ENCODE measurements around the gene PDE1C. TPM values are rescaled to one million over a fixed set of nuclear protein-coding genes. Genes with fewer than 3 reads are reported as not detected.

PDE1C gene
- total and polyA plus RNA-seq, 2 donors (not counting 1 experiment from before 2014, with no cell fraction given), result 0.52 TPM; not detected in 1

DNA sequence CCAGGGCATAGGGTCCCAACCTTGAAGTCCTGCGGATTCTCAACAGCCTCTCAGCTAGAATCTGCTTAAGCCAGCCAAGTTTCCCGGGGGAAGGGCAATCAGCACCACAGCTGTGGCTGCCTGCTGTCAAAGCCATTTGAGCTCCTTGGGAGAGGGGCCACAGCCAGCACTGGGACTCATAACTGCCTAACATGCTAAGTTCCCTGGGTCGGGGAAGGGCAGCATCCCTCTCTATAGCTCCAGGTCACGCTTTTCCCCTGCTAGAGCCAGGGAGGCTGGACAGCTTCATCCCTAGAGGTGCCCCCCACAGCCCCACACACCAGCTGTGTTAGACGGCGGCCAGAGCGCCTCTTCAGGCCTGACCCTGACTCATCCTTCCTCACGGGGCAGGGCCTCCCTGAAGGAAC, 49.6 kb upstream of the PDE1C start:
- ATAC-seq (ENCODE audit: low read depth) (no peak), DNase-seq (no peak)
- intact Hi-C loops (cut with micrococcal nuclease), result no loop called here
- H3K27ac Mint-ChIP-seq, result no peak overlapping the region
- H3K9me3 Mint-ChIP-seq (ENCODE audit: insufficient read depth), result peaks cover 3% of the 10 kb centered on the region
- no peaks in the 10 kb centered on the region for H3K36me3 ChIP-seq (replicated peaks in 1 of 2; ENCODE audit: control extremely low read depth in 1 of 2, control insufficient read depth in 1 of 2, extremely low read depth in 1 of 2, insufficient read depth in 2 of 2, low read length in 1 of 2)
- no peaks in the 10 kb centered on the region for H3K4me1 ChIP-seq (ENCODE audit: control insufficient read depth in 2 of 2, insufficient read depth in 2 of 2, low read length in 2 of 2)
- no peak overlapping the region for H2AFZ ChIP-seq (ENCODE audit: insufficient read depth, low read depth, low read length, poor library complexity, severe bottlenecking)
- WGBS (ENCODE audit: insufficient coverage), result 90% methylated on average over 8 of the region's 8 CpGs
- peaks cover 0 to 4% (median 0%) of the 10 kb centered on the region in 4 experiments for H3K27me3 ChIP-seq (replicated peaks in 1 of 4; ENCODE audit: control extremely low read depth in 1 of 4, control insufficient read depth in 3 of 4, insufficient read depth in 4 of 4, low read length in 3 of 4)
- no peak overlapping the region for H3K4me3 ChIP-seq (ENCODE audit: control extremely low read depth in 1 of 5, extremely low read depth in 1 of 5, insufficient read depth in 1 of 5, low read depth in 2 of 5, low read length in 4 of 5)
- H3K4me3 Mint-ChIP-seq, result no peak overlapping the region
- peaks cover 0 to 8% (median 0%) of the 10 kb centered on the region in 3 donors for H3K9me3 ChIP-seq (ENCODE audit: control extremely low read depth in 1 of 3, control insufficient read depth in 2 of 3, insufficient read depth in 1 of 3, low read length in 2 of 3)
- no peaks in the 10 kb centered on the region for H3K27me3 Mint-ChIP-seq
- H3K79me2 ChIP-seq (ENCODE audit: control insufficient read depth, insufficient read depth, low read length), result no peaks in the 10 kb centered on the region
- no peaks in the 10 kb centered on the region for H4K20me1 ChIP-seq (ENCODE audit: control insufficient read depth, insufficient read depth, low read length, poor library complexity, severe bottlenecking)
- H3K4me2 ChIP-seq (replicated peaks; ENCODE audit: low read depth, low read length, poor library complexity, severe bottlenecking), result no peak overlapping the region
- H3K4me1 Mint-ChIP-seq, result no peaks in the 10 kb centered on the region
- no peak for TF ChIP-seq CTCF (IDR thresholded peaks at IDR 0.05)
- no peak for TF ChIP-seq EZH2 (IDR thresholded peaks at IDR 0.05; ENCODE audit: borderline replicate concordance, insufficient read depth, low read depth, low read length, poor library complexity, severe bottlenecking)
- POLR2A ChIA-PET, result no interaction called here
- CTCF ChIA-PET, result no interaction called here
- no peak overlapping the region for H3K27ac ChIP-seq (ENCODE audit: low read length in 2 of 2)
- no peak overlapping the region for H3K9ac ChIP-seq (ENCODE audit: low read length)

- H3K4me2 ChIP-seq (replicated peaks; ENCODE audit: low read depth, low read length, poor library complexity, severe bottlenecking), result no peak overlapping the region
- no peak for DNase-seq
- no peak overlapping the region for H3K27ac ChIP-seq (ENCODE audit: low read length in 2 of 2)
- Mint-ChIP-seq H3K27ac (no peak overlapping the region), H3K4me3 (no peak overlapping the region), H3K4me1 (no peaks in the 10 kb centered on the region), H3K9me3 (ENCODE audit: insufficient read depth) (no peaks in the 10 kb centered on the region), H3K27me3 (no peaks in the 10 kb centered on the region)
- H3K79me2 ChIP-seq (ENCODE audit: control insufficient read depth, insufficient read depth, low read length), result no peaks in the 10 kb centered on the region
- no peak for ATAC-seq (ENCODE audit: low read depth)
- ChIA-PET CTCF (no interaction called here), POLR2A (no interaction called here)
- H3K4me1 ChIP-seq (ENCODE audit: control insufficient read depth in 2 of 2, insufficient read depth in 2 of 2, low read length in 2 of 2), result no peaks in the 10 kb centered on the region
- H2AFZ ChIP-seq (ENCODE audit: insufficient read depth, low read depth, low read length, poor library complexity, severe bottlenecking), result no peak overlapping the region
- no peak overlapping the region for H3K9ac ChIP-seq (ENCODE audit: low read length)
- intact Hi-C loops (cut with micrococcal nuclease), result no loop called here
- no peaks in the 10 kb centered on the region for H3K36me3 ChIP-seq (replicated peaks in 1 of 2; ENCODE audit: control extremely low read depth in 1 of 2, control insufficient read depth in 1 of 2, extremely low read depth in 1 of 2, insufficient read depth in 2 of 2, low read length in 1 of 2)
- 100% methylated on average over 2 of the region's 2 CpGs for WGBS (ENCODE audit: insufficient coverage)
- H3K27me3 ChIP-seq (replicated peaks in 1 of 4; ENCODE audit: control extremely low read depth in 1 of 4, control insufficient read depth in 3 of 4, insufficient read depth in 4 of 4, low read length in 3 of 4), result peaks cover 0 to 4% (median 0%) of the 10 kb centered on the region in 4 experiments
- no peaks in the 10 kb centered on the region for H4K20me1 ChIP-seq (ENCODE audit: control insufficient read depth, insufficient read depth, low read length, poor library complexity, severe bottlenecking)
- H3K4me3 ChIP-seq (ENCODE audit: control extremely low read depth in 1 of 5, extremely low read depth in 1 of 5, insufficient read depth in 1 of 5, low read depth in 2 of 5, low read length in 4 of 5), result no peak overlapping the region
- peaks cover 0 to 8% (median 0%) of the 10 kb centered on the region in 3 donors for H3K9me3 ChIP-seq (ENCODE audit: control extremely low read depth in 1 of 3, control insufficient read depth in 2 of 3, insufficient read depth in 1 of 3, low read length in 2 of 3)
- TF ChIP-seq CTCF (IDR thresholded peaks at IDR 0.05) (no peak), EZH2 (IDR thresholded peaks at IDR 0.05; ENCODE audit: borderline replicate concordance, insufficient read depth, low read depth, low read length, poor library complexity, severe bottlenecking) (no peak)
Observed at GRCh38 chr7:32117837-32118236, 47.6 kb upstream of the PDE1C start.
